ENCODE measurements around the gene ISG15.

ISG15 gene

GRCh38 chr1:1063261-1063944 is 50.1 kb downstream of the ISG15 start:
- no peak for DNase-seq

All from NCI-H2171 treated with DMSO at 0.1 percent for 48 hours (cell line).